K562 (cell line): ENCODE measurements around the gene FBXW11. TPM values are rescaled to one million over a fixed set of nuclear protein-coding genes. Genes with fewer than 3 reads are reported as not detected.

Experiments used
- ARID1B ChIP-seq: fragments of 450-650 bp; IDR thresholded peaks from 2 replicates; pipeline ENCODE4 v1.6.1; 2016; ENCODE audit warnings: antibody characterized with exemption, mild to moderate bottlenecking, inconsistent platforms
- CBFA2T3 ChIP-seq: fragments of 450-650 bp; IDR thresholded peaks from 2 replicates; pipeline ENCODE4 v1.6.1; 2017
- CREB3 ChIP-seq: fragments of 450-650 bp; conservative IDR thresholded peaks from 2 replicates; pipeline ENCODE4 v1.6.1; 2016; ENCODE audit warnings: missing genetic modification characterization, low read depth, mild to moderate bottlenecking, missing compliant biosample characterization, moderate library complexity
- GTF2A2 ChIP-seq: IDR thresholded peaks from 2 replicates; pipeline ENCODE4 v1.6.1; 2016; ENCODE audit warnings: mild to moderate bottlenecking, missing genetic modification characterization, missing compliant biosample characterization
- GTF2F1 ChIP-seq: IDR thresholded peaks from 2 replicates; pipeline ENCODE4 v1.6.1; 2011; ENCODE audit warnings: low read depth, low read length, improper control_type of control experiment
- HDAC3 ChIP-seq: fragments of 450-650 bp; IDR thresholded peaks from 2 replicates; pipeline ENCODE4 v1.6.1; 2018; ENCODE audit warnings: borderline replicate concordance, mild to moderate bottlenecking, moderate library complexity; ENCODE audit not compliant: partially characterized antibody
- HINFP ChIP-seq: fragments of 450-650 bp; conservative IDR thresholded peaks from 2 replicates; pipeline ENCODE4 v1.6.1; 2016; ENCODE audit warnings: missing genetic modification characterization, low read depth, mild to moderate bottlenecking, control low read depth, missing compliant biosample characterization
- ILK ChIP-seq: fragments of 450-650 bp; IDR thresholded peaks from 2 replicates; pipeline ENCODE4 v1.6.1; 2016; ENCODE audit warnings: missing genetic modification characterization, low read depth, mild to moderate bottlenecking, missing compliant biosample characterization, moderate library complexity, borderline replicate concordance
- KDM2B ChIP-seq: fragments of 250-450 bp; sonication (Bioruptor Pico); IDR thresholded peaks from 2 replicates; pipeline ENCODE4 v1.8.0; 2021; ENCODE audit warnings: mild to moderate bottlenecking, moderate library complexity
- MAFF ChIP-seq: IDR thresholded peaks from 2 replicates; pipeline ENCODE4 v1.6.1; 2012; ENCODE audit warnings: low read length, improper control_type of control experiment
- NFE2 ChIP-seq: IDR thresholded peaks from 2 replicates; pipeline ENCODE4 v1.6.1; 2014; ENCODE audit warnings: antibody characterized with exemption, low read depth
- PCBP2 ChIP-seq: fragments of 200-400 bp; formaldehyde crosslinking; IDR thresholded peaks from 2 replicates; pipeline ENCODE4 v1.6.1; 2018; ENCODE audit warnings: low read length, low read depth, mild to moderate bottlenecking, moderate library complexity; ENCODE audit not compliant: poor library complexity, severe bottlenecking
- POLR2G ChIP-seq: fragments of 200-400 bp; formaldehyde crosslinking; IDR thresholded peaks from 2 replicates; pipeline ENCODE4 v1.6.1; 2017; ENCODE audit warnings: low read depth, mild to moderate bottlenecking, antibody characterized with exemption, low read length, moderate library complexity
- RBM14 ChIP-seq: fragments of 200-400 bp; formaldehyde crosslinking; IDR thresholded peaks from 2 replicates; pipeline ENCODE4 v1.6.1; 2018; ENCODE audit warnings: low read depth, mild to moderate bottlenecking, low read length, moderate library complexity, borderline replicate concordance; ENCODE audit not compliant: insufficient read depth
- RNF219 ChIP-seq: fragments of 250-450 bp; sonication (Bioruptor Pico); IDR thresholded peaks from 2 replicates; pipeline ENCODE4 v1.5.0; 2022; ENCODE audit warnings: mild to moderate bottlenecking
- SAFB2 ChIP-seq: fragments of 200-400 bp; formaldehyde crosslinking; IDR thresholded peaks from 2 replicates; pipeline ENCODE4 v1.6.1; 2018; ENCODE audit warnings: borderline replicate concordance, low read length, low read depth, moderate library complexity; ENCODE audit not compliant: severe bottlenecking
- SAP30 ChIP-seq: fragments of 200-600 bp; sonication (generic); IDR thresholded peaks from 2 replicates; pipeline ENCODE4 v1.6.1; 2012; ENCODE audit warnings: borderline replicate concordance, low read depth, mild to moderate bottlenecking, moderate library complexity, low read length, control low read depth, inconsistent platforms; ENCODE audit not compliant: insufficient read depth, poor library complexity, severe bottlenecking
- SMAD2 ChIP-seq: fragments of 150-350 bp; IDR thresholded peaks from 2 replicates; pipeline ENCODE4 v1.6.1; 2014; ENCODE audit warnings: low read depth, mild to moderate bottlenecking, low read length
- SMAD3 ChIP-seq: fragments of 450-650 bp; formaldehyde crosslinking; conservative IDR thresholded peaks from 2 replicates; pipeline ENCODE4 v1.4.0; 2020; ENCODE audit warnings: mild to moderate bottlenecking
- TEAD1 ChIP-seq, 2 experiments: fragments of 450-650 bp in 1 of 2; sonication (generic) in 1 of 2; formaldehyde crosslinking; IDR thresholded peaks; 2 replicates each; pipeline versions ENCODE4 v1.4.0 to v1.8.0; 2020 to 2022; ENCODE audit warnings: mild to moderate bottlenecking in 2 of 2, missing genetic modification reagents in 1 of 2
- TSC22D4 ChIP-seq: fragments of 450-650 bp; IDR thresholded peaks from 2 replicates; pipeline ENCODE4 v1.6.1; 2016; ENCODE audit warnings: missing genetic modification characterization, missing biosample characterization, control low read depth
- ZFX ChIP-seq: sonication (generic); formaldehyde crosslinking; IDR thresholded peaks from 2 replicates; pipeline ENCODE4 v1.8.0; 2022; ENCODE audit warnings: mild to moderate bottlenecking, missing genetic modification reagents, moderate library complexity
- ZNF785 ChIP-seq: fragments of 250-450 bp; sonication (Bioruptor Pico); IDR thresholded peaks from 2 replicates; pipeline ENCODE4 v1.4.0; 2020; ENCODE audit warnings: mild to moderate bottlenecking
- polyA plus RNA-seq, 8 experiments: library from polyadenylated mRNA; depleted of rRNA in 4 of 8; stranded (reverse) in 5 of 8; unstranded in 3 of 8; fragments of >200 nt; fragmentation: Nextera tagmentation in 2 of 8; fragmentation: Illumina TruSeq in 1 of 8; extraction: Ambion mirVana in 2 of 8; extraction: Trizol in 1 of 8; gene quantifications; 2 replicates each; pipeline versions ENCODE4 v1.2.1 to v1.2.3, GENCODE V29; 2011 to 2014; ENCODE audit warnings: inconsistent platforms in 1 of 8, missing spikeins in 1 of 8
- total RNA-seq, 7 experiments: library from RNA; depleted of rRNA in 6 of 7; stranded (reverse); fragments of >200 nt in 6 of 7; fragmentation: Illumina TruSeq in 2 of 7; extraction: Trizol in 2 of 7; gene quantifications; 2 replicates each; pipeline versions ENCODE4 v1.2.1 to v1.2.3, GENCODE V29; 2011 to 2021; ENCODE audit warnings: low replicate concordance in 1 of 7

FBXW11 gene
- total and polyA plus RNA-seq, 9 of the 15 experiments (the other 6 are each of a cell fraction or from before 2014, with no cell fraction given): 3.0 to 28.6 (median 23.6) TPM

GRCh38 chr5:172006321-172007174, at the start of gene FBXW11 (continued):
- TF ChIP-seq GTF2F1 (no peak; the same call in 1 of the 2 replicates), ZFX (CRISPR knock-in tag) (peak; percentile 91), HDAC3 (peak; percentile 94), PCBP2 (no peak), MAFF (no peak), RNF219 (CRISPR knock-in tag) (no peak), SAP30 (no peak), GTF2A2 (tag) (no peak), SAFB2 (no peak), TEAD1 (CRISPR knock-in tag; IDR thresholded peaks at IDR 0.05) (peak; percentile 84 to 87; a peak in 3 of 4 replicates), ARID1B (no peak), TSC22D4 (tag) (no peak), ILK (tag) (no peak), SMAD3 (CRISPR knock-in tag) (peak; percentile 92), KDM2B (CRISPR knock-in tag) (no peak), RBM14 (0 out of 2 replicates have a peak, but pooled peaks have one; percentile 62), CREB3 (tag) (peak; percentile 89), NFE2 (no peak; the same call in 1 of the 2 replicates), ZNF785 (CRISPR knock-in tag) (no peak), POLR2G (peak; percentile 87), CBFA2T3 (no peak), HINFP (tag) (no peak), SMAD2 (no peak)
